Upper lobe of left lung (tissue), 4 donors: Measurements from ENCODE around the gene OTUD1.

Experiments used
- CTCF ChIP-seq, 6 experiments: fragments of 450-650 bp in 4 of 6; fragments of 200-600 bp in 2 of 6; sonication (generic) in 2 of 6; IDR thresholded peaks; one replicate each; pipeline ENCODE4 v1.5.1; 2016 to 2019; ENCODE audit warnings: antibody characterized with exemption in 6 of 6
- EP300 ChIP-seq, 4 donors: sonication (generic); formaldehyde crosslinking; IDR thresholded peaks; one replicate each; pipeline ENCODE4 v1.5.1; 2017; ENCODE audit warnings: antibody characterized with exemption in 4 of 4, control low read depth in 2 of 4
- POLR2A ChIP-seq, 4 donors: fragments of 450-650 bp; IDR thresholded peaks; one replicate each; pipeline ENCODE4 v1.5.1; 2016 to 2017; ENCODE audit warnings: antibody characterized with exemption in 4 of 4, mild to moderate bottlenecking in 2 of 4

DNA sequence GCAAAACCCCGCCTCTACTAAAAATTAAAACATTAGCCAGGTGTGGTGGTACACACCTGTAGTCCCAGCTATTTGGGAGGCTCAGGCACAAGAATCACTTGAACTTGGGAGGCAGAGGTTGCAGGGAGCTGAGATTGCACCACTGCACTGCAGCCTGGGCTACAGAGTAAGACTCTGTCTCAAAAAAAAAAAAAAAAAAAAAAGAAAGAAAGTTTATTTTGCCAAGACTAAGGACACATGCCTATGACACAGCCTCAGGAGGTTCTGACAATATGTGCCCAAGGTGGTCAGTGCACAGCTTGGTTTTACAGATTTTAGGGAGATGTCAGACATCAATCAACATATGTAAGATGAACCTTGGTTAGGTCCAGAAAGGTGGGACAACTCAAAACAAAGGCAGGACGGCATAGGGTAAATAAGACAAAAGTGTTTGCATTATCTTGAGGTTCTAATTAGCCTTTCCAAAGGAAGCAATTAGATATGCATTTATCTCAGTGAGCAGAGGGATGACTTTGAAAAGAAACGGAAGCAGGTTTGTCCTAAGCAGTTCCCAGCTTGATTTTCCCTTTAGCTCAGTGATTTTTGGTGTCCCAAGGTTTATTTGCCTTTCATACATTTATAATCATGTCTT, 20.7 kb upstream of the OTUD1 start:
- TF ChIP-seq CTCF (IDR thresholded peaks at IDR 0.05) (no peak), POLR2A (IDR thresholded peaks at IDR 0.05) (no peak), EP300 (IDR thresholded peaks at IDR 0.05) (no peak)
